ENCODE results near the gene TASP1.
"Not testable (repeated sequence)": the region's sequence is repeated elsewhere in the genome, so short reads cannot be mapped to it uniquely, and the experiment has no call there.

The TASP1 gene

DNA sequence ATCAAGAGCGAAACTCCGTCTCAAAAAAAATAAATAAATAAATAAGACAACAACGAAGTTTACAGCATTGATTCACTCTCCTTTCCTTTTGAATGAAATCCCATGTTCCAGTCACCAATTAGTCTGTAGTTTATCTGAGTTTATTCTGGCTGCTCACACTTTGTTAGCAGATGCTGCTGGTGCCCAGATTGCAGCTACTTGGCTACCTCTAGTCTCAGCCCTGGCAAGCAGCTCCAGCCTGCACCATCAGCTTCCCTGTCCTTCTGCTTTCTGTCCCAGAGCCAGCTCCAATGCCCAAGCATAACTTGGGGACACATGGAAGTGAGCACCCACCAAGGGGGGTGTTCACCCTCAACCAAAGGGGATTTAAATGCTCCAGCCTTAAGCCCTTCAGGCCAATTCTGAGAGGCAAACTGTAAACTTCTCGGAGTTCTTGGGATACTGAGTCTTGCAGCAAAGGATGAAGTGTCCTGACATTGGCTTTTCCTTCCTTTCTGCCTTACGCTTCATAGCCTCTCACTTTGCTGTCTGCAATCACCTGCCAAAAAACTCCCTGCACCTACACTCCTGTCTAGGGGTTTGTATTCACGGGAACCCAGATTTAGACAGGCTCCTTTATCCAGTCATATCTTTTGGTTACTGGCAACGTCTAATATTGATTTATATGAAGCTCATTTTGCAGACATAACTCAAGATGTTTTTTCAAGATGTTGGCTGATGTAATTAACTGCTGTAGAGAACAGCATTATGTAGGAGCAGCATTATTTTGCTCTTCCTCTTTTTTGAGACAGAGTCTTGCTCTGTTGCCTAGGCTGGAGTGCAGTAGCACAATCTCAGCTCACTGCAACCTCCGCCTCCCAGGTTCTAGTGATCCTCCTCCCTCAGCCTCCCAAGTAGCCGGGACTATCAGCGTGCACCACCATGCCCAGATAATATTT, 9.8 kb upstream of the TASP1 start:
- no peak for DNase-seq (ENCODE audit: low read depth in 3 of 3)

DNA sequence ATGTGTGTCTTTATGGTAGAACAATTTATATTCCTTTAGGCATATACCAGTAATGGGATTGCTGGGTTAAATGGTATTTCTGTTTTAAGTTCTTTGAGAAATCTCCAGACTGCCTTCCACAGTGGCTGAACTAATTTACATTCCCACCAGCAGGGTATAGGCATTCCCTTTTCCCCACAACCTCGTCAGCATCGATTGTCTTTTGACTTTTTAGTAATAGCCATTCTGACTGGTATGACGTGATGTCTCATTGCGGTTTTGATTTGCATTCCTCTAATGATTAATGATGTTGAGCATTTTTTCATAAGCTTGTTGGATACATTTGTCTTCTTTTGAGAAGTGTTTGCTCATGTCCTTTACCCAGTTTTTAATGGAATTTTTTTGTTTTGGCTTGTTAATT, 5.3 kb upstream of the TASP1 start:
- DNase-seq (ENCODE audit: low read depth in 3 of 3) = no peak

DNA sequence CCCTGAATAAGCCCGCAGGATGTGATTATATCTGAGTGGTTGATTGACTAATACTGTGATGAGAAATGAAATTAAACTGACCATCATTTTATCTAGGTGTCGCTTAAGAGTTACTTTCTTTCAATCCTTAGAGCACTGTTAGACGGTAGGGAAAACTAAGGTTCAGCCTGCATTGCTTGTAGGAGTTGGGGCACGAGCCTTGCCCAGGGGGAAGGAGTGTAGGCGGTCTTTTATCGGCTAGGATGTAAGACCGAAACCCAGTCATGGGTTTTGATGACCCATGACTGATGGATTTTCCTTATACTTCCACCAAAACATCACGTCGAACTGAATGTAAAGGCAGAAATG, 392 bp upstream of the TASP1 start:
- no peak for DNase-seq (ENCODE audit: low read depth in 3 of 3)

DNA sequence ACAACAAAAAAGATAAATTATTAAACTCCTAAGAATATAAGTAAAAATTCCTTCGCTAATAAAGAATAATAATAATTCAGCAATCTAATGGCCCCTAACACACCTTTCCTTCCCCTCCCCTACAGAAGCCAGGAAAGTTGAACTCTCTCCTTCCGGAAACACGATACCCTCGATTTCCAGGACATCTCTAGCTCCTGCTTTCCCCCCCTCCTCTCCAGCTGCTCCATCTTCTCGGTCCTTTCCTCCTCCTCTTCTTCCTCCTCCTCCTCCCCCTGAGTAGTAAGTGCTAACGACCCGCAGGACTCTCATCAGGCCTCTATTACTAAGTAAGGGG, 603 bp downstream of the TASP1 start:
- no peak for DNase-seq (ENCODE audit: low read depth in 3 of 3)

- DNase-seq (ENCODE audit: low read depth in 3 of 3) = no peak
Observed at GRCh38 chr20:13632431-13632830, 6.3 kb downstream of the TASP1 start.

GRCh38 chr20:13627525-13627924, 11.2 kb downstream of the TASP1 start:
- DNase-seq (ENCODE audit: low read depth in 3 of 3) = not testable (repeated sequence)

DNA sequence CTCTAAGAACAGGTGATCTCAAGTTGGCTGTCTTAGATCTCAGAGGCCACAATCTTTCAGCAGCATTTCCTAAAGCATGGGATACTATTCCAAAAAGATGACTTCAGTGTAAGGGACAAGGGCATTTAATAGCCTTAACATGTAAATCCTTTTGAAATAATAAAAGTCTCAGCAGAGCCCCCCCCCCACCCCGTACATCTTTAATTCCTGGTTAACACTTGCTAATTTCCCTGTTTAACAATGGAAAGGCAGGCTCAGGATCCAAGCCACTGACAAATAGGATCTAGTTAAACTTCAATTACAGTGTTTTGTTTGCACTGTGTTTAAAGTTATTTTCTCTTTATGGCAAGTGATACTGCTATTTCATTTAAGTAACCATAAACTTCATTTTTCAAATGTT, 12.0 kb downstream of the TASP1 start:
- no peak for DNase-seq (ENCODE audit: low read depth in 3 of 3)

GRCh38 chr20:13625304-13625979, 13.3 kb downstream of the TASP1 start:
- no peak for DNase-seq (ENCODE audit: low read depth in 3 of 3)

DNA sequence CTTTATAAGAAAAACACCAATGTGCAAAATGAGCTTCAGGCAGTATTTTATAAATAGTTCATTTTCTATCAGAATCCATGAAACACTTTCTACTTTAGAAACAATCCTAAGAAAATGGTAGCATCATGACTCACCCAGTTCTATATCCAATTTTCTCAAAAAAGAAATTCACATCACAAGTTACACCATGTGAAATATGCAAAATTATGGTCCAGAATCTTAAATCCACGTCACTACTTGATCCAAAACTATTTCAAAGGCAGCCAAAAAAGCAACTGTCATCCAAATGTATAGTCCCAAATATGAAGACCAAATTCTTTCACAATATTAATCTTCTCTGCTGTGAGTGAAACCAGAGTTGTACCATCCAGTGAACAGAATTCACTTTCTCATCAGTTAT, 19.3 kb downstream of the TASP1 start:
- not testable (repeated sequence) for DNase-seq (ENCODE audit: low read depth in 3 of 3)

DNA sequence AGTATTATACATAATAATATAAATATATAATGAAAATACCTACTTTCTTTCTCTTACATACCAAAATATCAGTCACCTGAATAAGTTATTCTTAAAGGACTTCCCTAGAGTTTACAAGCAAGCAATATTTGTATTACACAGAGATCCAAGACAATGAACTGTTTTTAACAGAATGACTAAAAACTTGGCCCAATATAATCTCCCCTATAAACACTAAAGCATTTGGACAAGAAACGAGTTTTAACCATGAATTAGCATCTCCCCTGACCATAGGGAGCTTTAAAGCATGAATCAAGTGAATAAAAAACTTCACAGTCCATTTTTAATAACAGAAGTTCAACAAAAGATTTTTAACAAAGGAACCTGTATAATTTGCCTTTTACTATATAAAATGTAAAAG, 20.3 kb downstream of the TASP1 start:
- not testable (repeated sequence) for DNase-seq (ENCODE audit: low read depth in 3 of 3)

GRCh38 chr20:13617585-13617984, 21.1 kb downstream of the TASP1 start:
- DNase-seq (ENCODE audit: low read depth in 3 of 3) = not testable (repeated sequence)

- not testable (repeated sequence) for DNase-seq (ENCODE audit: low read depth in 3 of 3)
Observed at GRCh38 chr20:13616713-13617112, 22.0 kb downstream of the TASP1 start.

DNA sequence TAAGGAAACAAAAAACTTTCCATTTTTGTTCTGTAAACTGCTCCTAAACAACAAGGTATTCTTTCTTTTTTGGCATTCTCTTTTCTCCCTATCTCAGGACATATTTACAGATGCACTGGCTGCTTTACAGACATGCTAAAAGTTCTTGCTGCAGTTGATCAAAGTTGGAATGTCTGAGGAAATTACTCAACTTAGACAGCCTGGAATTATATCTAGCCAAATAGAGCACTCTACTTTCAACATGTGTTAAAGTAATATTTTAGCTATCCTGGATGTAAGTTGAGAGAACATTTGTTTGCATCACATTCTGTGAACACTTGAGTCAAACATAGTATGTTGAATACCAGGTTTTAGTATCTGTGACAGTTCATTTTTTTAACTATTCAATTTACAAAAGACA, 24.8 kb downstream of the TASP1 start:
- no peak for DNase-seq (ENCODE audit: low read depth in 3 of 3)

DNA sequence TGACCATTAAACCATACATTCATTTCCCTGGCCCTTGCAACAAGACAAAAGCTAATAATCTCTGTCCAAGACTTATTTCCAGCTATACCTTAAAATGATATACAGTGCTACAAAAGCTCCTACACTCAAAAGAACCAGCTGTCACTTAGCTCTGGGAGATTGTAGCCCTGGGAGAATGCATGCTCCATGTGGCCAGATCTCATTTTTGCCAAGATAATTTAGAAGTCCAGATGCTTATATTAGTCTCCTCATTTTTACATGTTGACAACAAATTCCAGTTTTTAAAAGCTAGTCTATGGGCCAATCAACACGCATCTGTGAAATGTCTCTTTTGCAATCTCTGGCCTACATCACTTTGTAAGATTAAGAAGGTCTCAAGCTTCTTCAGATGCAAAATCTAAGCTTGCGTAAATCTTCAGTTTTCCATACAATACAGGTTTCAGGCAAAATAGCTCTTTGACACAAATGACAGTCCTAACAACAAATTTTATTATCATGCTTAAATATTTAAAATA, 27.1 kb downstream of the TASP1 start:
- no peak for DNase-seq (ENCODE audit: low read depth in 3 of 3)

DNA sequence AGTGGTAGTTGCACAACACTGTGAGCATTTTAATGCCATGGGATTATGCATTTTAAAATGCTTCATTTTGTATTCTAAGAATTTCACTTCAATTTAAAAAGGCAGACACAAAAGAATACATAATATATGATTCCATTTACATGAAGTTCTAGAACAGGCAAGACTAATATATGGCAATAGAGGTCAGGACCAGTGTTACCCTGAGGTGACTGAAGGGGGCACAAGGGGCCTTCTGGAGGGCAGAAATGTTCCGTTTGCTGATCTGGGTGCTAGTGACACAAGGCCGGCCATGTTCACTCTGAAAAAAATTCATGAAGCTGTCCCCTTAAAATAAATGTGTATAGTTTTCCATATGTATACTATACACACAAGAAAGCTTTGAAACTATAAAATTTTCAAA, 28.5 kb downstream of the TASP1 start:
- no peak for DNase-seq (ENCODE audit: low read depth in 3 of 3)

DNA sequence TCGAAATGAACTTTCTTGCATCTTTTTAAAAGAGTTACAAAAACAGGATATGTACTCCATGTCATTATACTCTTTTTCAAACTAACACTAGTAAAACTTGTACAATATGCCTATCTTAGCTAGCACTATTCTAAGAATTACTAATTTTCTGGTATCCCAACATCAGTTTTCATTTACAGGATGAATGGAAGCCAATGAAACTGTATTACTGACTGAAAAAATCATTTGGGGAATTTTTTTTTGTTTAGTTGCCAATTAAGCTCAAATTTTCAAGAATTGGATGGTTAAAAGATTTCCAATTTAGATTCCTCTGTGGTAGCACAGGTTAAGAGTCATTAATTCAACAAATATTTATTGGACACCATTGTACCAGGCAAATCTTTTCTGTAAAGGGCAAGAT, 30.7 kb downstream of the TASP1 start:
- DNase-seq (ENCODE audit: low read depth in 3 of 3) = no peak

- not testable (repeated sequence) for DNase-seq (ENCODE audit: low read depth in 3 of 3)
Observed at GRCh38 chr20:13593423-13593822, 45.3 kb downstream of the TASP1 start.

DNA sequence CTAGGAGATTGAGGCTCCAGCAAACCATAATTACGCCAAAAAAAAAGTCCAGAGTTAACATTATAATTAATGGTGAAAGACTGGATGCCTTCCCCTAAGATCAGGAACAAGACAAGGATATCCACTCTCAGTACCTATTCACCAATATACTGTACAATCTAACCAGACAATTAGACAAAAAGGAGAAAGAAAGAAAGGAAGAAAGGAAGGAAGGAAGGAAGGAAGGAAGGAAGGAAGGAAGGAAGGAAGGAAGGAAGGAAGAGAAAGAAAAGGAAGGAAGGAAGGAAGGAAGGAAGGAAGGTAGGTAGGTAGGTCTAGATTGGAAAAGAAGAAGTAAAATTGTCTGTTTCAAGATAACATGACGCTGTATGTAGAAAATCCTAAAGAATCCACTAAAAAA, 50.7 kb downstream of the TASP1 start:
- DNase-seq (ENCODE audit: low read depth in 3 of 3) = no peak

DNA sequence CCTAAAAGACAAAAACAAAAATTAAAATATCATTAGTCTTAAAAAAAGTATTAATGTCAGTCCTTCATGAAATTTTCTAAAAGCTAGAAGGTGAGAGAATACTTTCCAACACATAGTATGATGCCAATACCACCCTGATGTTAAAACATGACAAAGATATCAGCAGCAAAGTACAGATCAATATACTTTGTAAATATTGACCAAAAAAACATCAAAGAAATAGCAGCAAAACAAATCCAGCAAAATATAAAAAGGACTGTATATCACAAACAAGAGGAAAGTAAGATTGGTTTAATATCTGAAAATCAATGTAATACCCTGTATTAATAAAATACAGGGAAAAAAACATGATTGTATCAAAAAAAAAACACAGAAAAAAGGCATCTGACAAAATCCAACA, 51.4 kb downstream of the TASP1 start:
- no peak for DNase-seq (ENCODE audit: low read depth in 3 of 3)

GRCh38 chr20:13586133-13586532, 52.6 kb downstream of the TASP1 start:
- DNase-seq (ENCODE audit: low read depth in 3 of 3) = no peak

DNA sequence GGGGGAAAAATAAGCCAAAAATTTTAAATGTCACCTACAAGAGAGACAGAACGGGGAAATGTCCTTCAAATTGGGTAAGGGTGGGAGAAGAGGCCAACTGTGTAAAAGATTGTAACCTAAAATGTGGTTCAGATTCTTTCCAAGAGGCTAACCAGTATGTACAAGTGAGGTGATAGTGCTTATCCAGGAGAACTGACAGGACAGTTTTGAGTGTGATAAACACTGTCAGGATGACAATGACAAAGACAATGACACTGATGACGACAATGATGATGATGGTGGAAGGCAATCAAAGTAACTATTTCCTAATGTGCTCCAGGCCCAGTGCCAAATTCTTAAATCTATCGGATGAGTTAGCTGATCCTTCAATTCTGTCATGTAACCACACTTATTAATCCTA, 57.3 kb downstream of the TASP1 start:
- DNase-seq (ENCODE audit: low read depth in 3 of 3) = no peak

DNA sequence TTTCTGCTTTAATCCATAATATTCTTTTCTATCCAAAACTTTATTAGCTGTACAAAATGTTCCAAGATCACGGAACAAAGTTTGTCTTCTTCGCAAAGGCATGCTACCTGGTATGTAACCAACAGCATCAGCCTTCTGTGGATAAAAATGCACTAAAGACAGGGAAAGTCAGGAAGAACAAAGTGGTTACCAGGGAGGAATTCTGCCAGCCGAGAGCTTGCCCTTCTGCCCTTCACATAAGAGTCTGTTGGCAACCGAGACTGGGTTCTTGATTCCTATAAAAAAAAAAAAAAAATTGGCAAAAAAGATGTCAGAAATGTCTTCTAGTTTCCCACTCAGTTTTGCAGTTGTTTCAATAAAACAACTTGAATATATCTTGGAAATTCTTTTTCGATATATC, 58.0 kb downstream of the TASP1 start:
- DNase-seq (ENCODE audit: low read depth in 3 of 3) = no peak

DNA sequence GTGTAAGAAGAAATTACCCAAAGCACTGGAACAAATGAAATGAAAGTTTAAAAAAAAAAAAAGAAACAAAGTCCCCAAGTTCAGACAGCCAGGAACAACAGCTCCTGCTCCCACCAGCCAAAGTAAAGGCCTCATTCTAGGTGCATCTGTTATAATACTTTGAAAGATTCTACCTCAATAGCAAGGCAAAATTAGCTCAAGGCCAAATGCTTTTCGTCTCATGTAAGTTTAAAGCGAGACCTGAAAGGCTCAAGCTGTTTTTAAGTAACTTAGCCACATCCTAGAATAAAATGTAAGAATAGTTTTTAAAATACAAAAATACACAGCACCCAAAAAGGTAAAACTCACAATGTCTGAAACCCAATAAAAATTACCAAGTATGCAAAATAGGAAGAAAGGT, 64.7 kb downstream of the TASP1 start:
- DNase-seq (ENCODE audit: low read depth in 3 of 3) = no peak

All from stimulated activated CD4-positive, alpha-beta T cell treated with anti-CD3 and anti-CD28 coated beads, TNF-alpha, amount 100 ng/mL, for 4 hours (primary cell).